Stimulated activated CD8-positive, alpha-beta memory T cell treated with anti-CD3 and anti-CD28 coated beads, Interleukin-2, amount 100 ng/mL, for 48 hours (primary cell): Measurements from ENCODE around the gene RBFOX2.
"Not testable (repeated sequence)": the region's sequence is repeated elsewhere in the genome, so short reads cannot be mapped to it uniquely, and the experiment has no call there.

Experiments
- DNase-seq, 2 donors: peaks; one replicate each; pipeline ENCODE4 v3.0.0-alpha.2; 2020; ENCODE audit warnings: low read depth in 2 of 2

Gene RBFOX2

DNA sequence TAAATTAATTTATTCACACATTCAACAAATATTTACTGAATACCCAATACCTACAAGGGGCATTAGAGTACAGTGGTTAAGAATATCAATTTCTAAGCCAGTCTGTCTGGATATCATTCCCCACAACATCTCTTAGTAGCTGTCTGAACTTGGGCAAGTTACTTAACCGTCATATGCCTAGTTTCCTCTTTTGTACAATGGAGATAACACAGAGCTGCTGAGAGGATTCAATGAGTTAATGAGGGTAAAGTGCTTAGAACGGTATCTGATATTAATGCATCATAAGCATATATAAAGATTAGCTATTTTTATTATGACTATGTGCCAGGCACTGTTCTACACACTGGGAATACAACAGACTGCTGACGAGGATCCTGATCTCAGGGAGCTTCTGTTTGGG lies 194.6 kb downstream of the RBFOX2 start:
- no peak for DNase-seq

DNA sequence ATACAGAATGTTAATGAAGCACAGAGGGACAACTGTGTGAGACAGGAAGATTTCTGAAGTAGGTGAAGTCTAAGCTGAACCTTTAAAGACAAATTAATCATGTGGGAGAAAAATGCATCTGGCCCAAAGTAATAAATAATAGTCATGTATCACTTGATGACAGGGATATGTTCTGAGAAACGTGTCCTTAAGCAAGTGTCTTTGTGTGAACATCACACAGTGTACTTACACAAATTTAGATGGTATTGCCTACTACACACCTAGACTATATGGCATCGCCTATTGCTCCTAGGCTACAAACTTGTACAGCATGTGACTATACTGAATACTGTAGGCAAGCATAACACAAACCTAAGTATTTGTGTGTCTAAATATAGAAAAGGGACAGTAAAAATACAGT lies 198.3 kb downstream of the RBFOX2 start:
- no peak for DNase-seq

- no peak for DNase-seq
These were observed 204.4 kb downstream of the RBFOX2 start for GRCh38 chr22:35824256-35824655.

DNA sequence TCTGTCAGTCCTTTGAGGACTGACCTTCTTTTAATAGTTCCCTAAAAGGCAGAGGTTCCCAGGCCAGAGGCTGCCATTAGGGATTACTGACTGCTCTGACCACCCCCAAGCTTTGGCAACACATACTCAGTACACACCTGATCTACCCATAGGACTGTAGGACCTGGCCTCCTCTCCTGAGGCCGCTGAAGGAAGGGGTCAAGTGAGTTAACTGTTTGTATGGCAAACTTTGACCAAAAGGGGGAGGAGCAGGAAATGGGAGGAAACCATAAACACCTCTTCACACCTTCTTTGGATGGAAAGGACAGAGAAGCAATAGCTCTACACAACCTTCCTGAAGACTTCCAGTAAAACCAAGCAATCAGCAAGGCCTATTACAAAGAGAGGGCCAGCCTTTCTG lies 207.0 kb downstream of the RBFOX2 start:
- no peak for DNase-seq

- DNase-seq = no peak
These were observed 209.2 kb downstream of the RBFOX2 start for GRCh38 chr22:35819421-35819820.

GRCh38 chr22:35818897-35819296 lies 209.7 kb downstream of the RBFOX2 start:
- DNase-seq = no peak

DNA sequence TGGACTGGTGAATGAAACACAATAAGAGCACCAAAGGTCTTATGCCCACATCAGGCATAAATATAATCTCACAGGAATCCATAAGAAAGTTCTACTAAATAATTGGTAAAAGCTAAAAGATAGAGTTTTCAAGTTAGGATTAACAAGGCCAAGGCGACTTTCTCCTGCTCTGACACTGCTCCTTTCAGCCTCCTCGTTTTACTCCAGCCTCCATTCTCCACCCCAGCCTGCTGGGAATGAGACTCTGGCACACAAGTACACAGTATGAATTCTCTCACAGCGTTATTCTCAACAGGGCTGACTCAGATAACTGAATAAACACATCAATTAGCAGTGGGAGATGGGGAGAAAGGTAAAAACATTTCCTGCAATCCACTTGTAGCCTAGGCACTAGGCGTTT lies 216.0 kb downstream of the RBFOX2 start:
- DNase-seq = no peak

DNA sequence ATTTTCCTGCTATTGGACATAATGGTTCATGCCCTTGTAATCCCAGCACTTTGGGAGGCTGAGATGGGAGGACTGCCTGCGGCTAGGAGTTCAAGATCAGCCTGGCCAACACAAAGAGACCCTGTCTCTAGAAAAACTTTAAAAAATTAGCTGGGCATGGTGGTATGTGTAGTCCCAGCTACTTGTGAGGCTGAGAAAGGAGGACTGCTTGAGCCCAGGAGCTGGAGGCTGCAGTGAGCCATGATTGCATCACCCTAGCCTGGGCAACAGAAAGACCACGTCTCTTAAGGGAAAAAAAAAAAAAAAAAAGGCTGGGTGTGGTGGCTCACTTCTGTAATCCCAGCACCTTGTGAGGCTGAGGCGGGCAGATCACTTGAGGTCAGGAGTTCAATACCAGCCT lies 217.0 kb downstream of the RBFOX2 start:
- no peak for DNase-seq

DNA sequence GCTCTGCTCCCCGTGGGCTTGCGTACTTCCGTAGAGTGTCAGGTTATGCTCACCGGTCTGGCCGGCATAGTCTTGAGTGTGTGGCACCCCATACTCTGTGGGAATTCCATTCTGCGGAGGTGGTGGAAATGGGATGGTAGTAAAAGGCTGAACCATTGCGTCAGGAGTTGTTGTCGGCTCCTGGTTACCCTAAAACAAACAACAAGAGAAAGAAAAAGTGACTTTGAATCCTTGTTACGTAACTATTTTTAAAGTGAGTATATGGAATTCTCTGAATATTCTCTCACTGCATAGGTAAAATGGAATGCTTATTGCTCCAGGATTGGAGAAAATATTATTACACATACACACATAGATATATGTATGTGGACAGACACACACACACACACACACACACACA lies 218.8 kb downstream of the RBFOX2 start:
- DNase-seq = no peak

DNA sequence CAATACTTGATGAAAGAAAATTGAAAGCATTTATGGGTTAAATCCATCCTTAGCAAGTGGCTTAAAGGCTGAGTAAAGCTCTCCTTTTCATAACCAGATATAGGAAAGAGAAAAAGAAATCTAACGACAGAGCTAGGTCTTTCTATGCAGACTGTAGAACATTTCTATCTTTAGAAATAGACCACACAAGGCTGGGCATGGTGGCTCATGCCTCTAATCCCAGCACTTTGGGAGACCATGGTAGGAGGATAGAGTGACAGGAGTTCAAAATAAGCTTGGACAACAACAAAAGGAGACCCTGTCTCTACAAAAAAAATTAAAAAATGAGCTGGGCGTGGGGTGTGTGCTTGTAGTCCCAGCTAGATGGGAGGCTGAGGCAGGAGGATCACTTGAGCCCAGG lies 220.2 kb downstream of the RBFOX2 start:
- no peak for DNase-seq

- DNase-seq = not testable (repeated sequence)
These were observed 222.0 kb downstream of the RBFOX2 start for GRCh38 chr22:35806668-35807067.

- no peak for DNase-seq
These were observed 223.2 kb downstream of the RBFOX2 start for GRCh38 chr22:35805466-35805865.

GRCh38 chr22:35804421-35804820 lies 224.2 kb downstream of the RBFOX2 start:
- DNase-seq = no peak

DNA sequence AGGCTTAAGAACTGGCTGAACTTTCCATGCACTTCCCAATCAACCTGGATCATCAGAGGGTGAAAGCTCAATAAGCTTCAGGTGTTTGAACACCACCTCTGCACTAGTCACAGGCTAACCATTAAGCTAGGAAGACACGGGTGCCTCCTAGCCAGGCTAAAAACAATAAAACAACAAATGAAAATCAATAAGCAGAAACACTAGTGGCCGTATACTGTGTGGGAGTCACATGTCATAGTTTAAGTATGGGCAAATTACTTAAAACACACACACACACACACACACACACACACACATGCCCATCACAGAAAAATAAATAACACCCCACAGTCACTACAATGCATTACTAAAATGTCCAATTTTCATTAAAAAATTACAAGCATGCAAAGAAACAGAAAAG lies 225.7 kb downstream of the RBFOX2 start:
- DNase-seq = no peak

GRCh38 chr22:35801301-35801700 lies 227.3 kb downstream of the RBFOX2 start:
- DNase-seq = not testable (repeated sequence)

GRCh38 chr22:35799150-35799549 lies 229.5 kb downstream of the RBFOX2 start:
- no peak for DNase-seq

- no peak for DNase-seq
These were observed 231.2 kb downstream of the RBFOX2 start for GRCh38 chr22:35797411-35797810.

- DNase-seq = no peak
These were observed 233.1 kb downstream of the RBFOX2 start for GRCh38 chr22:35795476-35795875.

DNA sequence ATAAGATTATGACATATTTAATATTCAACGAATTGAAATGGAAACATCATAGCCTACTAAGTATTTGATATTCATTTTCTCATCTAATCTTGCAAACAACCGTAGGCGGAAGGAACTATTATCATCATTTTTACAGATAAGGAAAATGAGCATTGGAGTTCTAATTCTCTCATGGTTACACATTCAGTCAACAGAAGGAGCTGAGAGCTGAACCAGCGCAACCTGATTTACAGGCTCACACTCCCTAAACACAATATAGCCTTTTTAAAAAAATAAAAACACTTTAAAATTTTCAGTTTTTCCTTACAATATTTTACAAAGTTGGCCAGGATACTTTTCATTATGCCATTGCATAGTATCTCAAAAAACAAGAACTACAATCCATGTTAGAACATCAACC lies 236.1 kb downstream of the RBFOX2 start:
- DNase-seq = no peak

- DNase-seq = not testable (repeated sequence)
These were observed 236.8 kb downstream of the RBFOX2 start for GRCh38 chr22:35791788-35792187.

DNA sequence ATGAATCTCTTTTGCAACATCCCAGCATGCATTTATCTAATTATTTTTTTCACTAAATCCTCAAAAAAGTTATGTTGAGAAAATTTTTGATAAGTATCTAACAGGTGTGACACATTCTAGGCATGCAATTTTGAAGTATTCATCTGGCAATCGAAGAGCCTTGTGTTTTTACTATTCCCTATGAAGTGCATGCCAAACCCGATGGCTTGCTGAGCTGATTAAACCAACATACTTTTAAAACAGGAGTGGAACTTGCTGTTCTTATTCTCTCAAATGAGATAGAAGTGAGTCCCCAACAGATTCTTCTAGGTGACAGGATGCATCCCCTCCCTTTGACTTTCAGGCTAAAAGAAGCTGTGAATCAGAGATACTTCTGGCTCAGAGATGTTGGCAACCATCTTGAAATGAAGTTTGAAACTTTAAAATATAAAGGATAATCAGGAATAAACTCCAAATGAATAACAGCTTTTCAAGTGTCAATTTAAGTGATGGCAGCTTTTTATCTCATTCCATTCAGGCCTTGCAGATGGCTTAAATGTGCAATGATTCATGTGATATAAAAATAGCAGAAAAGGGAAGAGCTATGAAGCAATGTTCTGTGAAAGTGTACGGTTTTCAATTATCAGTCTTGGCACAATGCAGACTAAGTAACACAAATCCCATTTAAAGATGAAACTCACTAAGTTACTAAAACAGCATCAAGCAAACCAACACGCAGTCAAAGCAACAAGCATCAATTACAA lies 243.3 kb downstream of the RBFOX2 start:
- no peak for DNase-seq

GRCh38 chr22:35784633-35785032 lies 244.0 kb downstream of the RBFOX2 start:
- no peak for DNase-seq

DNA sequence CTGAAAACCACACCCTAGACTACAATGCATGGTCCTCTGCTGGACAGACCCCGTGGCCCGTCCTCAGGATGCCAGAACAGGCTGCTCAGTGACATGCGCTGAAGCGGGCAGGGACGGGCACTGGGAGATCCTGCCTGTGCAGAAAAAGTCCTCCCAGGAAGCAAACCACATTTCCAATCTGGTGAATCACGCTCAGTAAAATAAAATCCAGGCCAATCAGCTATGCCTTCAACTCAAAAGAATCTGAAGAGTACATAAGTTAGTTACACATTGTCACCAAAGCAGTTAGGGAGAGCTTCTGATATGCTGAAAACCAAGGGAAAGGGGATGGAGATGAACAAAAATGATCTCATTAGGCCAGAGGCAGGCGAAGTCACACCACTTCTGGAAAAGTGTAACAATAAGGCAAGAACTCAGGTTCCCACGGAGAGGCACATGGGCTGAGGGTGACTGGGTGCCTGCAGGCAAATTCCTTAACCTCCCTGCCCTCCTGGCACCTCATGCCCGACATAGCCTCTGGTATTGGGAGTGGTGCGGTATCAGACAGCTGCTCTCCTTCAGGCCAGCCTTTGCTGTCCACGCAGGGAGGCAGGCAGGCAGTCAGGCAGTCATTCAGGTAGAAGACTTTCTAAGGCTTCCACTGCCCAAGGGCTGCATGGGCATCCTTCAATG lies 244.5 kb downstream of the RBFOX2 start:
- no peak for DNase-seq

- DNase-seq = no peak
These were observed 246.1 kb downstream of the RBFOX2 start for GRCh38 chr22:35782504-35782903.
